ENCODE results near the gene GHR.

DNA sequence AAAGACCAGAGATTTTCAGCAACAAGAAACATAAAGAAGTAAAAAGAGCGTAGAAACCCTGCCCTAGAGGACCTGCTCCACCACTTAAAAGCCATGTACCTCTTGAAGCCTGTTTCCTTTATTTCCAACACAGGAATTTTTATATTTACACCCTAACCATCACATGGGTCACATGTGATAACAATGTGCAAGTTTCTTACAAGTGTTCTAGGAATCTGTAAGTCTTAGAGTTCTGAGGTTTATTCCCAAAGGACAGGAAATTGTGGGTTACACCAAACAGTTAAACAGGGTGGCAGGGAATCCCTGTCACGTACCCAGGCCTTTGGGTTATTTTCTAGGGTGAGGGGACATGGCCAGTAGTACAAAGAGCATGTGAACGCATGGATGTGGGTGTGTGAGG is 224.8 kb downstream of the GHR start:
- TF ChIP-seq CTCF (IDR thresholded peaks at IDR 0.05; ENCODE audit: borderline replicate concordance, extremely low read depth, low read length, poor library complexity, severe bottlenecking) (no peak), EZH2 (IDR thresholded peaks at IDR 0.05; ENCODE audit: borderline replicate concordance, low read depth, low read length, severe bottlenecking) (no peak)

Data from DND-41 (cell line).